Mononuclear cell (primary cell): ENCODE data around the gene DCTN2. TPM values are rescaled to one million over a fixed set of nuclear protein-coding genes. Genes with fewer than 3 reads are reported as not detected.

ENCODE experiments used
- H3K27me3 ChIP-seq: 2 replicates; pipeline ENCODE4 v1.6.0; 2011; ENCODE audit warnings: low read length, control low read depth; ENCODE audit not compliant: insufficient read depth
- H3K4me1 ChIP-seq: 2 replicates; pipeline ENCODE4 v1.5.1; 2011; ENCODE audit warnings: mild to moderate bottlenecking, low read length, control low read depth; ENCODE audit not compliant: insufficient read depth
- H3K4me3 ChIP-seq: 2 replicates; pipeline ENCODE4 v1.5.1; 2011; ENCODE audit warnings: mild to moderate bottlenecking, low read length, moderate library complexity
- H3K9me3 ChIP-seq: 2 replicates; pipeline ENCODE4 v1.5.1; 2011; ENCODE audit warnings: low read depth, mild to moderate bottlenecking, control low read depth, low read length
- total RNA-seq: library from RNA; depleted of rRNA; stranded (reverse); fragments of >200 nt; gene quantifications from one replicate; pipeline ENCODE4 v1.2.3, GENCODE V29; 2012

DCTN2 gene
- total RNA-seq, 1 donor = 52.2 TPM

DNA sequence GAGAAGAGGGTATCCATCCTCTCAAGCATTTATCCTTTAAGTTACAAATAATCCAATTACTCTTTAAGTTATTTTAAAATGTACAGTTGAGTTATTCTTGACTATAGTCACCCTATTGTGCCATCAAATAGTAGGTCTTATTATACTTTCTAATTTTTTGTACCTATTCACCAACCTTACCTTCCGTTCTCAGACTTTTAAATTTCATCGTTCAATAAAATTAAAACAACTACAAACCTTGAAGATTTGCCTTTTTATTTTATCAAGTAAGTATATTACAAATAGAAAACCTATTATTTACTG, 972 bp upstream of the DCTN2 start:
- H3K27me3 ChIP-seq = peaks cover 27% of the 10 kb centered on the region
- no peak overlapping the region for H3K4me3 ChIP-seq
- H3K4me1 ChIP-seq = peaks cover 21% of the 10 kb centered on the region
- no peaks in the 10 kb centered on the region for H3K9me3 ChIP-seq

DNA sequence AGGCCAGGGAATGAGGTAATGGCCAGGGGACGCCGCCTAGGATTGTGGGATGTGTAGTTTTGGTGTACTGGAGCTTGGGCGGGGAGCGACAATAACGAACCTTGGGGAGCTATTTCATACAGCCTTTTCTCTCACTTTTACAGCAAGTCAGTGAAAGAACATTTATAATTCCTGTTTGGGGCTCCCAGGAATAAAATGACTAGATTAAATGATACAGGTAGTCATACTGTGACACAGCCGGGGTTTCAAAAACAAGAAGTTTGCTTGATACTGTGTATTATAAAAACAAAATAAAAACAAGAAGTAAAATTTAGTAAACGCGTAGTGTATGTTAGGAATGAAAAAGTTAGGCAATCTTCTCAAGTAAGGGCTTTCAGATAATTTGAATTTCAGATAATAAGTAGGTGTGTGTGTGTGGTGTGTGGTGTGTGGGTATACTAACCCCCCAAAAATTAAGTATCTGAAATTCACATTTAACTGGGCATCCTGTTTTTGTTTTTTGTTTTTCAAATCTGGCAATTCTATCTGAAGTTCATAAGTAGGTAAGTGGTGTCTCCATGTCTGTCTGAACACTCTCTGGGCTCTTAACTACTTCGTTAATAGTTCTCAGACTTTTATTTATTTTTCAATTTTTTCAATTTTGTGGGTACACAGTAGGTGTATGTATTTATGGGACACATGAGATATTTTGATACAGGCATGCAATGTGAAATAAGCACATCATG, 458 bp upstream of the DCTN2 start:
- H3K27me3 ChIP-seq = peaks cover 22% of the 10 kb centered on the region
- peaks cover 21% of the 10 kb centered on the region for H3K4me1 ChIP-seq
- H3K9me3 ChIP-seq = no peaks in the 10 kb centered on the region
- peak overlapping the region; percentile 79 for H3K4me3 ChIP-seq

DNA sequence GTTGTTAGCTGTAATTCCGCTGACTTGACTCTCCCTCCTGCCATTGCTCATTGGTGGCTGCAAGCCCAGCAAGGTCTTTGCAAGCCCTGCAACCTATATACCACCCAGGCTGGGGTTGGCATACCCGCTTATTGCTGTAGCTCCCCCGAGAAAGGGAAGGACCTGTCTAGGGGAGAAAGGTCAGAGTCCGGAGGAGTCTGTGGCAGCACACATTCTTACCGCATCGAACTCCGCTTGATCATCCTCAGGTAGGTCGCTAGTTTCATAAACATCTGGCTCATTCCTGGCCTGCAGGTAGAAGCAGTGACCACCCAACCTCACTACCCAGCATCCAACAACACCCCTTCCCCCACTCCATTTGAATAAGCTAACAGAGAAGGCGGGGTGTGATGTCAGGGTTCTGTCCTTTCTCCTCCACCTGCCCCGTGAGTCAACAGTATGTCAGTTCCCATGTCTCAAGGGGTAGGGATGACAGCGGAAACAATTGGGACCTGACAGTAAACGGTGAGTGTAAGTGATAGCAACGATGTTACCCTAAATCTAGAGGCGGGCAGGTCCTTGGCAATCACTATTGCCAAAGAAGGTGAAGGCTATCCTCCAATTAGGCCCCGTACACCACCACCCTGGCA, 1.1 kb downstream of the DCTN2 start:
- peaks cover 21% of the 10 kb centered on the region for H3K4me1 ChIP-seq
- H3K27me3 ChIP-seq = peaks cover 22% of the 10 kb centered on the region
- H3K4me3 ChIP-seq = peak overlapping the region; percentile 79
- H3K9me3 ChIP-seq = no peaks in the 10 kb centered on the region

DNA sequence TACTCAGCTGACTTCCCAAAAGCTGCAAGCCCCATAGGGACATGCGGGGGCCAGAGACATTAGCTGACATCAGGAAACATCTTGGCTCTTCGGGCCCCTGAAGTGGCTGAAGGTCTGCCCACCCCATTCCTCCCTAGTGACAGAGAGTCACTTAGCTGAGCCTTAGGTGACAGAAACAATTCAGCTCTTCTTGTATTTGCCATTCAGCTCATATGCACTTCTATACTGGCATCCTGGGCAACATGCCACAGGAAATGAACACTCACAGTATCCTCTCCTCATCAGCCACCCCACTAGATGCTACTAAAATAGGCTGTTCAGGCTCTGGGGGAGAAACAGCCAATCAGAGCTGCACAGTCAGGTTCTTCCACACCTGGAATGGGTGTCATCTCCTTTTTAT, 3.4 kb downstream of the DCTN2 start:
- peaks cover 21% of the 10 kb centered on the region for H3K4me1 ChIP-seq
- H3K9me3 ChIP-seq = no peaks in the 10 kb centered on the region
- H3K27me3 ChIP-seq = peaks cover 4% of the 10 kb centered on the region
- no peak overlapping the region for H3K4me3 ChIP-seq

DNA sequence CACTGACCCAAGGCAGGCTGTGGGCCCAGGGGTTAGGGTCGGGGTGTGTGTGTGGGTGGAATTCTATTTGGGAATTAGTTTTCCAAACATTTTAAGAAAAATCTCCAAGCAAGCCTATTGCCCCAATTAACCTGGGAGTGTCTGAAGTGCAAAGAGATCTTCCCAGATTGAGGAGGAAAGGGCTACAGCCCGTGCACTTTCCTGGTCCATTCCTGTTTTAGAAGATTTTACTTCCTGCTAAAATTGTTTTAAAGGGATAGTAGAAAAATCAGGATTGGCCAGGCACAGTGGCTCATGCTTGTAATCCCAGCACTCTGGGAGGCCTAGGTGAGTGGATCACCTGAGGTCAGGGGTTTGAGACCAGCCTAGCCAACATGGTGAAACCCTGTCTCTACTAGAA, 5.3 kb downstream of the DCTN2 start:
- Histone ChIP-seq H3K4me3 (no peak overlapping the region), H3K4me1 (peaks cover 21% of the 10 kb centered on the region), H3K27me3 (no peaks in the 10 kb centered on the region), H3K9me3 (no peaks in the 10 kb centered on the region)

DNA sequence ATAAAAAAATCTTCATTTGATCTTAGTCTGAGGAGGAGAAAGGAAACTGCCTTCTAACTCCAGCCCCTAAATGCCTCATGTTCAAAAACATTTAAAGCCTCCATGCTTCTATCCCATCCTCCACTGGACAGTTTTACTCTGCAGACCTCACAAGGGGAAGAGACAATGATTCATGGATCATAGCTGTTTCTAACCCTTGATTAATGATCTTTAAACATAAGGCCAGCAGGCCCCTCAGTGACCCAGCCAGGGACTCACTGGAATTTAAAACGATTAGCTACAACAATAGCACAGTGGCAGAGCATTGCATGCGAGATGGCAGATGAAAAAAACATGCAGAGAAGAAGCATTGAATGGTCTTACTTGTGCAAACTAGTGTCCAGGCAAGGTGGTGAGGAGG, 6.0 kb downstream of the DCTN2 start:
- Histone ChIP-seq H3K27me3 (no peaks in the 10 kb centered on the region), H3K4me3 (no peak overlapping the region), H3K4me1 (peaks cover 15% of the 10 kb centered on the region), H3K9me3 (no peaks in the 10 kb centered on the region)

DNA sequence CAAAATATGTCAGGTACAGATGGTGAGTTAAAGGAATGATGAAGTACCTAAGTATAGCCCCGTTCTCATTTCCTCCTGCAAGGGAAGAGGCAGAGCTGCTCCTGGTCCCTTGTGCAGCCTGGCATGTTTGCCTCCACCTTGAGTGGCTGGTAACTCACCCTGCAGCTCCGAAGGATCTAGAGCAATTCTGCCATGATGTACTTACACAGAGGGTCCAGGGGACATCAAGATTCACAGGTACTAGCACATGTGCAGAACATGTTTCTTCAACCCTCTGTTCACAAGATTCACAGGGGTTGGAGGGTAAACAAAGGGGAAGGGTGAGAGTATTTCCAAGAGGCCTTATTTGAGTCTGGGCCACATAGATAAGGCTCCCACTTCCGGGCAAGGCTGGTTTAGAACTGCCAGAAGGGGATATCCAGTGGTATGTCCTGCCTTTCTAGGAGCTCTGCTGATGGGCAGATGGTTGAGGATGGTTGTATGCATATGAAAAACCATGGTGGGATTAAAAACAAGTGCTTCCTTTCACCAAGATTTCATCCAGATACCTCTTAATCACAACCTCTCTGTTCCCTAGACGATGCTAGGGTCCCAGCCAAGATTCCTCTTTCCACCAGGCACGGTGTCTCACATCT, 7.7 kb downstream of the DCTN2 start:
- no peak overlapping the region for H3K4me3 ChIP-seq
- no peaks in the 10 kb centered on the region for H3K27me3 ChIP-seq
- no peaks in the 10 kb centered on the region for H3K4me1 ChIP-seq
- H3K9me3 ChIP-seq = no peaks in the 10 kb centered on the region

DNA sequence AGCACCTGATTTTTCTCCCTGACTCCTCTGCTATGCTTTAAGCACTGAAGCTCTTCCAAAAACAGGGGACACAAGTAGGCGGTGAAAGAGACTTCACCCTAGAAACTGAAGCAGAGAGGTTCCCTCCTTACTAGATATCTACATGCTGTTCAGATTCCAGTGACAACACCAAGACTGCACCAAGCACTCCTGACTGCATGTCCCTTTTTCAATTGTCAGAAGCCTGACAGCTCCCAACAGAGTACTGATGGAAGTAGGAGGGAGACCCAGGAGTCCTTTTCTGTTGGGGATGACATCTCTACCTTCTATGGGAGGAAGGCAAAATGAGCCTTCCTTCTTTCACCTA, 10.4 kb downstream of the DCTN2 start:
- Histone ChIP-seq H3K4me1 (no peaks in the 10 kb centered on the region), H3K4me3 (no peak overlapping the region), H3K9me3 (no peaks in the 10 kb centered on the region)

DNA sequence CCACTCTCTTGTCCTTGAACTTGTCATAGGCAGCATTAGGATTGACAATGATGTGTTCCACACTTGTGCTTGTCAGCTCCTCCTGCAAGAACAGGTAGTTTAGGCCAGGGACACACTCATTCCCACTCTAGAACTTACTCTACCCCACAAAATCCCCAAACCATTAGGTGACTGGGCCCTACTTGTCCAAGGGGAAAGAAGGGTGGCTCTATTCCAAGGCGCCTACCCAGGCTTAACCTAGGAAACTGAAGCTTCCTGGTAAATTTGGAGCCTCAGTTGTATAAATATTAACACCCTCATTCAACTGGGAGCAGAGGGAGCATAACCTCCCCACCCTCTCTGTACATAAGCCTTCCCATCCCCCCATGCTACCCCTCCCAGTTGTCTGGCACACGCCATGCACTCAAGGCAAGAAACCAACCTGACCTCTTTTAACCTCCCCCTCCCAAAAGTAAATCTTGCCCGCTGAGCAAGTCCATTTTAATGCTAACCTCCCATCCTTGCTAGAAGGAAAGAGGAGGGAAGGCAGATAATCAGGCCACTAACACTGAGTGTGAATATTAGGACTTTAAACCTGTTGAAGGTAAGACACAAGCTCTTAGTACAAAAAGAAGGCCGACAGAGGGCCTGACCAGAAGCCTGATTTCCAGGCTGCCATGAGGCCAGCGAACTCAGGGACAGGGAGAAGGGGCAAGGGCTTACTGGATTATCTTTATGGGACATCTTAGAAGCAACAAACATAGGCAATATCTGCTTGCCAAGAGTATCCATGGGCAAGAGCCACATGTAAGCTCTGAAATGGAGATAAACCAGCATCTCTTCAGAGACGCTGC, 11.0 kb downstream of the DCTN2 start:
- H3K9me3 ChIP-seq = no peaks in the 10 kb centered on the region
- no peak overlapping the region for H3K4me3 ChIP-seq
- H3K4me1 ChIP-seq = no peaks in the 10 kb centered on the region
- H3K27me3 ChIP-seq = no peaks in the 10 kb centered on the region

More for the DNA sequence above, 10.4 kb downstream of the DCTN2 start:
- H3K27me3 ChIP-seq = no peaks in the 10 kb centered on the region

DNA sequence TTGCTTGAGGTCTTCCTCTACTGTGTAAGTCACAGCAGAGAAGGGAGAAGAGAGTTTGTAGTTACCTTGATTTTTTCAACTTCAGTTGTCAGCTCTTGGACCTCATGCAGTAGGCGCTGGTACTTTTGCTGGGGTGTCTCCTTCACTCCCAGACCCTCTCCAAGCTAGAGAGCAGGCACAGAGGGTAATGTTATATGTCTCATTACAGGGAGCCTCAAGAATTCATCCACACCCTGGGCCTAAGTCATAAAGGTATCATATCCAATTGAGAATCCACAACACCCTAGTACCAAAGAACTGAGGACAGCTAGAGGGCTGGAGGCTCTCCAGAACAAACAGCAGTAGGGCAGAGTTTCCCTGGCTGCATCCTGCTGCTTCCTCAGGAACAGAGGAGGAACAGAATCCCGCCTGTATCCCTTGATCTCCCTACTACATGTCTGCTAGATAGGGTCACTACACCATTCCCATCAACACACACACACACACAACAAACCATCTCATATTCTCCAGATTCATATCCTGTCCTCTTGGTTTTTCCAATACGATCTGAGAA, 11.9 kb downstream of the DCTN2 start:
- no peaks in the 10 kb centered on the region for H3K27me3 ChIP-seq
- no peaks in the 10 kb centered on the region for H3K9me3 ChIP-seq
- H3K4me1 ChIP-seq = no peaks in the 10 kb centered on the region
- no peak overlapping the region for H3K4me3 ChIP-seq

DNA sequence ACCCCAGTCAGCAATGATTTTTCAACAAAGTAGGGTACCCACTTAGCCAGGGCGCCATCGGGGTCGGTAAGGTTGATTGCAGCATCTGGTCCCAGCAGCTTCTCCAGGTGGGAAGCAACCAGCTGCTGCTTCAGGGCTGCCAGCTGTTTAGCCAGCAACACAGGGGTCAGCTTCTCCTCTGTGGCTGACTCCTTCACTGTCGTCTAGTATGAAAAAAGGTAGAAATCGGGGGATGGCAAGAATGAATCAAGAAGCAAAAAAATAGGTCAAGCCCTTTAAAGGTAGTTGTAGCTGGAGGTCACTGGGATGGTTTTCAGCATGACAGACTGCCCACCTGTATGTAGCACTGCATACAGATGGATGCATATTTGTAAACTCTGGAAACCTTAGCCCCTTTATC, 12.7 kb downstream of the DCTN2 start:
- no peaks in the 10 kb centered on the region for H3K4me1 ChIP-seq

DNA sequence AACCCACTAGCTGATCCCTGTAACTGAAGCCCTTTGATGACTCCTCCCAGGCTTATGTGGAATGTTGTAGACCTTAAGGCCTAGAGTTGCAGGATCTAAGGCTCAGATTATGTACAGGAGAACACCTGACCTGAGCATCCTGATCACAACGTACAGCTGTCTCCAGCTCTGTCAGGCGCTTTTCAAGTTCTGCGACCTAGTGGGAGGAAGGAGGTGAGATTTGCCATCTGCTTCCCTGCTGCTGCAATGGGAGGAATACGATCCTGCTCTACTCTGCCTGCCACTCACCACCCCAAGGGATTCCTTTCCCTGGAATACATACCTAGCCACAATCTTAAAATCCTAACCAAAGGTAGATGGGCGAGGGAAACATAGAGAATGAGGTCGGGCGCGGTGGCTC, 13.9 kb downstream of the DCTN2 start:
- H3K27me3 ChIP-seq = no peaks in the 10 kb centered on the region
- no peaks in the 10 kb centered on the region for H3K4me1 ChIP-seq
- no peak overlapping the region for H3K4me3 ChIP-seq
- no peaks in the 10 kb centered on the region for H3K9me3 ChIP-seq

More for the DNA sequence above, 12.7 kb downstream of the DCTN2 start:
- no peak overlapping the region for H3K4me3 ChIP-seq
- no peaks in the 10 kb centered on the region for H3K27me3 ChIP-seq
- no peaks in the 10 kb centered on the region for H3K9me3 ChIP-seq

DNA sequence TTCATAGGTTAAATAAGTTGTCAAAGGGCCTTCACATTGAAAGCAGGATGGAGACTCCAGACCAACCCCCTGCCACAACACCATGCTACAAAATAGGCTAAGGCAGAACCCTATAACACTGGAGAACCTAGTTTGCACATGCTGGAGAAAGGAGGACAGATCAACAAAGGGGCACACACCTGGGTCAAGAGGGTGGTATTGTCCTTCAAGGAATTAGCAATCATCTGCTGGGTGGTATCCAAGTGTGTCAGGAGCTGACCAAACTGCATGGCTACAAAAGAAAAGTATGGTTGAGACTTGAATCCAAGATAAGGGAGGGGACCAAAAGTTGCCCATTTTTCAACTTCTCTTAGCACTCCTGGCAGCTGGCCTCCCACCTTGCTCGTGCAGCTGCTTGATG, 15.2 kb downstream of the DCTN2 start:
- Histone ChIP-seq H3K27me3 (no peaks in the 10 kb centered on the region), H3K4me3 (no peak overlapping the region), H3K9me3 (no peaks in the 10 kb centered on the region), H3K4me1 (no peaks in the 10 kb centered on the region)

DNA sequence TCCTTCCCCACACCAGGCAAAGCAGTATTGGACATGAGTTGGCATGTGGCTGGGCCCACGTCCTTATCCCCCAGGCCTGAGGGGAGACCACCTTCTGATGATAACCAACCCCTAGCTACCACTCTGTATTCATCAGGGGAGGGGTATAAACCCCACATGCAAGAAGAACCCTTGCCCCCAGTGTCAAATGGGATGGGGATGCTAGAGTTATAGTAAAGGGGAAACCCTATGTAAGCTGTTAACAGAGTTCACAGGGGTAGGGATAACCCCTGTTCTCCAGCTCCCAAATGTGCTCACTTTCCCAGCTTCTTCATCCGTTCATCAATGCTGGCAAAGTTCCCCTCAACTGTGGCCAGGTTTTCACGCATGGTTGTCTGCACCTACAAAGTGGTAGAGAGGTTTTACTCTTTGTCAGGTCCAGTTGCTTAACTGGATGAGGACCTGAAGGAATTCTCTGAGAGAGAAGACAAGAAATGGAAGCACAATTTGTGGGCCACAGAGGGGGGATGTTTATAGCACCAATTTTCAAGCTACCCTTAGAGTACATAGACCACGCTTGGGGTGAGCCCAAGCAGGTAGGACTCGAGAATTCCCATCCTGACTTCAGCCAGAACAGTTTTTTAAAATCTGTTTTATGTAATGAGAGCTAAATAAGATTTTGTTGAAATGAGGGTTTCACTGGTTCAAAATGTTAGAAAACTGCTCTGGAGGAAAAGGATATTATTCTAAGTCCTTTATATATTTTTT, 16.4 kb downstream of the DCTN2 start:
- Histone ChIP-seq H3K4me1 (no peaks in the 10 kb centered on the region), H3K4me3 (no peak overlapping the region), H3K27me3 (no peaks in the 10 kb centered on the region), H3K9me3 (no peaks in the 10 kb centered on the region)
